HUDEP-2 (cell line): Measurements from ENCODE around the gene PSKH1.
"Not testable (repeated sequence)": the region's sequence is repeated elsewhere in the genome, so short reads cannot be mapped to it uniquely, and the experiment has no call there.

Experiments
- DNase-seq, 76 experiments: peaks; one replicate each; lab custom pipeline; 2025; ENCODE audit not compliant: unreplicated experiment in 76 of 76; lab: John Stamatoyannopoulos, UW

The PSKH1 gene

GRCh38 chr16:67892899-67893742 is at the start of gene PSKH1:
PSKH1 (plus strand) TSS chr16:67893254; CDS start chr16:67908750, 15,496 bp downstream.
- DNase-seq, result peak in 74 of 76 experiments; percentile 53 to 98 (median 92)

- DNase-seq, result no peak
Observed at GRCh38 chr16:67843343-67843765, 49.7 kb upstream of the PSKH1 start.

GRCh38 chr16:67844497-67844896 is 48.6 kb upstream of the PSKH1 start:
- no peak for DNase-seq

GRCh38 chr16:67845291-67846062 is 47.6 kb upstream of the PSKH1 start:
- DNase-seq, result no peak

- DNase-seq, result no peak
Observed at GRCh38 chr16:67846063-67846319, 47.1 kb upstream of the PSKH1 start.

- peak in 75 of 76 experiments; percentile 44 to 96 (median 89) for DNase-seq
Observed at GRCh38 chr16:67846320-67847063, 46.6 kb upstream of the PSKH1 start, which contains the start of gene NUTF2. NUTF2 (plus strand) TSS chr16:67846933; CDS start chr16:67865131, 18,198 bp downstream.

GRCh38 chr16:67847064-67847861 is 45.8 kb upstream of the PSKH1 start, which contains the start of gene CENPT:
CENPT (minus strand) TSS chr16:67847693; CDS start chr16:67833859, 13,834 bp downstream.
- DNase-seq, result peak in 64 of 76 experiments; percentile 15 to 77 (median 50)

- DNase-seq, result no peak
Observed at GRCh38 chr16:67848118-67848517, 44.9 kb upstream of the PSKH1 start.

- no peak for DNase-seq
Observed at GRCh38 chr16:67853670-67854069, 39.4 kb upstream of the PSKH1 start.

GRCh38 chr16:67855789-67856188 is 37.3 kb upstream of the PSKH1 start:
- DNase-seq, result no peak

- no peak for DNase-seq
Observed at GRCh38 chr16:67856927-67857546, 36.0 kb upstream of the PSKH1 start.

- DNase-seq, result peak in 28 of 76 experiments; percentile 2 to 73 (median 19)
Observed at GRCh38 chr16:67857547-67858233, 35.4 kb upstream of the PSKH1 start.

- no peak for DNase-seq
Observed at GRCh38 chr16:67858500-67858899, 34.6 kb upstream of the PSKH1 start.

GRCh38 chr16:67860589-67861398 is 32.3 kb upstream of the PSKH1 start:
- DNase-seq, result peak in 31 of 76 experiments; percentile 6 to 59 (median 23)

GRCh38 chr16:67861877-67862276 is 31.2 kb upstream of the PSKH1 start:
- DNase-seq, result no peak

- DNase-seq, result no peak
Observed at GRCh38 chr16:67862623-67863583, 30.2 kb upstream of the PSKH1 start.

- not testable (repeated sequence) for DNase-seq
Observed at GRCh38 chr16:67864044-67864443, 29.0 kb upstream of the PSKH1 start.
